Measurements from ENCODE around the gene WDR59. TPM values are rescaled to one million over a fixed set of nuclear protein-coding genes. Genes with fewer than 3 reads are reported as not detected.

Gene WDR59
- total and polyA plus RNA-seq, 2 donors (not counting 3 experiments of a cell fraction or from before 2014, with no cell fraction given) = 51.1 to 60.0 TPM

DNA sequence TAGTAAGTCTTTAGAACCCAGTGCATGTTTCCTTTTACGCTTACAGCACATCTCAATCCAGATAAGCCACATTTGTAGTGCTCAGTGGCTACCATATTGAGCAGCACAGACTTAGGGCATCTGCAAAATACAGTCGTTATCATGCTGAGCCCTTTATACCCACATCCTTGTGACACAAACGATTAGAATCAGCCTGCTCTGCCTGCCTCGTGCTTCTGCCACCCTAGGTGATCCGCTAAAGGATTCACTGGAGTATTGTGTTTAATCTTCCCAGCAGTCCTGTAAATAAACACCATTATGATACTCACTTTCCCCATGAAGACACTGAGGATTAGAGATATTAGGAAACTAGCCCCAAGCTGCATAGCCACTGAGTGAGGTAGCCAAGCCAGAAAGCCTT is 159.0 kb downstream of the WDR59 start:
- dilution Hi-C loops (cut with MboI; ENCODE audit: extremely low pct_ligation_motif_present, low sequenced_read_pairs) = no loop called here
- DNase-seq (ENCODE audit: low read depth, low spot score) = no peak
- no peak overlapping the region for H3K9ac ChIP-seq (replicated peaks; ENCODE audit: extremely low read depth, insufficient read depth, low read length)
- H3K79me2 ChIP-seq (ENCODE audit: control insufficient read depth, insufficient read depth, low read length) = no peaks in the 10 kb centered on the region
- H4K20me1 ChIP-seq (replicated peaks; ENCODE audit: control insufficient read depth, extremely low read depth, insufficient read depth, low read length) = no peaks in the 10 kb centered on the region
- no peak overlapping the region for H2AFZ ChIP-seq (ENCODE audit: low read depth, low read length)
- H3K4me2 ChIP-seq (ENCODE audit: insufficient read depth, low read length) = no peak overlapping the region
- intact Hi-C loops (cut with micrococcal nuclease) = no loop called here
- H3K27ac ChIP-seq (ENCODE audit: insufficient read depth, low read depth, low read length) = no peak overlapping the region
- H3K27me3 ChIP-seq (ENCODE audit: control insufficient read depth in 2 of 2, insufficient read depth in 2 of 2, low read length in 2 of 2) = peaks cover 11 to 12% of the 10 kb centered on the region in 2 experiments
- CTCF ChIA-PET = interaction anchor here (1.3 to 3.9 kb wide), 2 partner anchors 13 to 31 kb away, joined by 3 to 13 read pairs; no protein-coding TSS in a partner anchor
- no peak for FAIRE-seq
- H3K9me3 ChIP-seq (replicated peaks; ENCODE audit: control insufficient read depth, insufficient read depth, low read length) = no peaks in the 10 kb centered on the region
- H3K4me3 ChIP-seq (replicated peaks in 1 of 3; ENCODE audit: insufficient read depth in 1 of 3, low read depth in 1 of 3, low read length in 3 of 3) = no peak overlapping the region
- no peaks in the 10 kb centered on the region for H3K9me1 ChIP-seq (replicated peaks; ENCODE audit: control insufficient read depth, extremely low read depth, insufficient read depth, low read length)
- H3K4me1 ChIP-seq (ENCODE audit: control insufficient read depth, extremely low read depth, insufficient read depth, low read length) = no peaks in the 10 kb centered on the region
- BruUV-seq (replicated peaks) = no TSS peak
- H3K36me3 ChIP-seq (ENCODE audit: control insufficient read depth in 2 of 2, extremely low read depth in 1 of 2, insufficient read depth in 2 of 2, low read length in 2 of 2) = no peaks in the 10 kb centered on the region
- POLR2A ChIA-PET = no interaction called here
- TF ChIP-seq JUN (IDR thresholded peaks at IDR 0.05; ENCODE audit: borderline replicate concordance, insufficient read depth, insufficient read length, low read depth) (no peak), POLR2AphosphoS5 (IDR thresholded peaks at IDR 0.05; ENCODE audit: insufficient read depth, low read depth, low read length) (no peak), GATA2 (IDR thresholded peaks at IDR 0.05; ENCODE audit: insufficient read depth, insufficient read length, low read depth, low read length) (no peak)
- TF ChIP-seq, protein P1, sequence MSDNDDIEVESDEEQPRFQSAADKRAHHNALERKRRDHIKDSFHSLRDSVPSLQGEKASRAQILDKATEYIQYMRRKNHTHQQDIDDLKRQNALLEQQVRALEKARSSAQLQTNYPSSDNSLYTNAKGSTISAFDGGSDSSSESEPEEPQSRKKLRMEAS (IDR thresholded peaks at IDR 0.05; ENCODE audit: insufficient read depth, insufficient read length) = no peak

DNA sequence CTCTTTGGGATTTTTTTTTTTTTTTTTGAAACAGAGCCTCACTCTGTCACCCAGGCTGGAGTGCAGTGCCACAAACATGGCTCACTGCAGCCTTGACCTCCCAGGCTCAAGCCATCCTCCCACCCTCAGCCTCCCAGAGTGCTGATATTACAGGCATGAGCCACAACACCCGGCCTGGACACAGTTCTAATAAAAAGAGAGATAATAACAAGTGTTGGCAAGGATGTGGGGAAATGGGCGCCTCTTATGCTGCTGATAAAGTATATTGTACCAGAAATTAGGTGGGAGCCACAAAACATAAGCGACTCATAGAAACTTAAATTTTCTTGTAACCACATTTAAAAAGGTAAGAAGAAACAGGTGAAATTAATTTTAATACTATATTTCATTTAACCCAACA is 159.9 kb downstream of the WDR59 start:
- Histone ChIP-seq H3K4me2 (ENCODE audit: insufficient read depth, low read length) (no peak overlapping the region), H3K36me3 (ENCODE audit: control insufficient read depth in 2 of 2, extremely low read depth in 1 of 2, insufficient read depth in 2 of 2, low read length in 2 of 2) (no peaks in the 10 kb centered on the region), H3K27ac (ENCODE audit: insufficient read depth, low read depth, low read length) (no peak overlapping the region), H3K79me2 (ENCODE audit: control insufficient read depth, insufficient read depth, low read length) (no peaks in the 10 kb centered on the region), H3K4me1 (ENCODE audit: control insufficient read depth, extremely low read depth, insufficient read depth, low read length) (no peaks in the 10 kb centered on the region), H3K9ac (replicated peaks; ENCODE audit: extremely low read depth, insufficient read depth, low read length) (no peak overlapping the region), H3K9me1 (replicated peaks; ENCODE audit: control insufficient read depth, extremely low read depth, insufficient read depth, low read length) (no peaks in the 10 kb centered on the region), H3K27me3 (ENCODE audit: control insufficient read depth in 2 of 2, insufficient read depth in 2 of 2, low read length in 2 of 2) (peaks cover 13 to 16% of the 10 kb centered on the region in 2 experiments), H3K9me3 (replicated peaks; ENCODE audit: control insufficient read depth, insufficient read depth, low read length) (no peaks in the 10 kb centered on the region), H3K4me3 (replicated peaks in 1 of 3; ENCODE audit: insufficient read depth in 1 of 3, low read depth in 1 of 3, low read length in 3 of 3) (no peak overlapping the region), H4K20me1 (replicated peaks; ENCODE audit: control insufficient read depth, extremely low read depth, insufficient read depth, low read length) (no peaks in the 10 kb centered on the region), H2AFZ (ENCODE audit: low read depth, low read length) (no peak overlapping the region)
- ChIA-PET CTCF (interaction anchor here (1.3 to 3.9 kb wide), 2 partner anchors 12 to 30 kb away, joined by 3 to 13 read pairs; no protein-coding TSS in a partner anchor), POLR2A (no interaction called here)
- dilution Hi-C loops (cut with MboI; ENCODE audit: extremely low pct_ligation_motif_present, low sequenced_read_pairs) (no loop called here), intact Hi-C loops (cut with micrococcal nuclease) (no loop called here)
- FAIRE-seq = no peak
- DNase-seq (ENCODE audit: low read depth, low spot score) = no peak
- BruUV-seq (replicated peaks) = no TSS peak
- TF ChIP-seq, protein P2, sequence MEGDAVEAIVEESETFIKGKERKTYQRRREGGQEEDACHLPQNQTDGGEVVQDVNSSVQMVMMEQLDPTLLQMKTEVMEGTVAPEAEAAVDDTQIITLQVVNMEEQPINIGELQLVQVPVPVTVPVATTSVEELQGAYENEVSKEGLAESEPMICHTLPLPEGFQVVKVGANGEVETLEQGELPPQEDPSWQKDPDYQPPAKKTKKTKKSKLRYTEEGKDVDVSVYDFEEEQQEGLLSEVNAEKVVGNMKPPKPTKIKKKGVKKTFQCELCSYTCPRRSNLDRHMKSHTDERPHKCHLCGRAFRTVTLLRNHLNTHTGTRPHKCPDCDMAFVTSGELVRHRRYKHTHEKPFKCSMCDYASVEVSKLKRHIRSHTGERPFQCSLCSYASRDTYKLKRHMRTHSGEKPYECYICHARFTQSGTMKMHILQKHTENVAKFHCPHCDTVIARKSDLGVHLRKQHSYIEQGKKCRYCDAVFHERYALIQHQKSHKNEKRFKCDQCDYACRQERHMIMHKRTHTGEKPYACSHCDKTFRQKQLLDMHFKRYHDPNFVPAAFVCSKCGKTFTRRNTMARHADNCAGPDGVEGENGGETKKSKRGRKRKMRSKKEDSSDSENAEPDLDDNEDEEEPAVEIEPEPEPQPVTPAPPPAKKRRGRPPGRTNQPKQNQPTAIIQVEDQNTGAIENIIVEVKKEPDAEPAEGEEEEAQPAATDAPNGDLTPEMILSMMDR (IDR thresholded peaks at IDR 0.05; ENCODE audit: extremely low read depth in 1 of 2, insufficient read depth in 1 of 2, low read depth in 1 of 2, low read length in 2 of 2) = no peak
- TF ChIP-seq MYC (IDR thresholded peaks at IDR 0.05; ENCODE audit: low read depth, low read length) (no peak), GATA2 (IDR thresholded peaks at IDR 0.05; ENCODE audit: insufficient read depth, insufficient read length, low read depth, low read length) (no peak), JUN (IDR thresholded peaks at IDR 0.05; ENCODE audit: borderline replicate concordance, insufficient read depth, insufficient read length, low read depth) (no peak), EZH2 (IDR thresholded peaks at IDR 0.05; ENCODE audit: borderline replicate concordance, low read depth, low read length, severe bottlenecking) (no peak), FOS (IDR thresholded peaks at IDR 0.05; ENCODE audit: borderline replicate concordance, insufficient read depth, low read length) (no peak), POLR2A (IDR thresholded peaks at IDR 0.05; ENCODE audit: low read depth, low read length) (no peak), POLR2AphosphoS5 (IDR thresholded peaks at IDR 0.05; ENCODE audit: insufficient read depth, low read depth, low read length) (no peak)
- TF ChIP-seq, protein P1 (IDR thresholded peaks at IDR 0.05; ENCODE audit: insufficient read depth, insufficient read length) = no peak
